Heart left ventricle (tissue), 13 donors: ENCODE results near the gene CROCC.

Experiments used
- CTCF ChIP-seq, 12 donors: fragments of 200-600 bp; sonication (generic) in 4 of 12; IDR thresholded peaks; one replicate each; pipeline versions ENCODE4 v1.5.0 to v1.8.0; 2018 to 2022; ENCODE audit warnings: antibody characterized with exemption in 12 of 12, mild to moderate bottlenecking in 5 of 12
- POLR2A ChIP-seq, 2 donors: fragments of 450-650 bp; IDR thresholded peaks; one replicate each; pipeline ENCODE4 v1.6.1; 2017; ENCODE audit warnings: antibody characterized with exemption in 2 of 2, mild to moderate bottlenecking in 2 of 2, moderate library complexity in 2 of 2
- donor health status: ischemic (EF 13 %, LVEDD 7.1; RV severe dilation, severe dysfunction).
- donor health status: DM: no; HTN: yes; CAD: no.
- donor health status: DM: no; HTN: no; CAD: no.
- donor health status: ischemic (EF 25% LVEDD 6.9; RV normal size, moderate dysfunction).
- donor health status: ischemic (EF 25% LVEDD 5.7; RV mildly dilated, moderate dysfunction).
- donor health status: ischemic (EF 35%, LVEDD 5.7; RV mildly dilated, moderate dysfunction).
- donor health status: nonischemic (EF 11% LVEDD 7.7; RV severe dilation, severe dysfunction).
- donor health status: DM: yes; HTN: yes; CAD: no.
- donor health status: PGD.
- donor health status: ischemic (EF 29% LVEDD 5.4; RV normal size, mild dysfunction).
- donor health status: nonischemic (EF 23%, LVEDD 6.1; RV moderate dilation, normal function).

DNA sequence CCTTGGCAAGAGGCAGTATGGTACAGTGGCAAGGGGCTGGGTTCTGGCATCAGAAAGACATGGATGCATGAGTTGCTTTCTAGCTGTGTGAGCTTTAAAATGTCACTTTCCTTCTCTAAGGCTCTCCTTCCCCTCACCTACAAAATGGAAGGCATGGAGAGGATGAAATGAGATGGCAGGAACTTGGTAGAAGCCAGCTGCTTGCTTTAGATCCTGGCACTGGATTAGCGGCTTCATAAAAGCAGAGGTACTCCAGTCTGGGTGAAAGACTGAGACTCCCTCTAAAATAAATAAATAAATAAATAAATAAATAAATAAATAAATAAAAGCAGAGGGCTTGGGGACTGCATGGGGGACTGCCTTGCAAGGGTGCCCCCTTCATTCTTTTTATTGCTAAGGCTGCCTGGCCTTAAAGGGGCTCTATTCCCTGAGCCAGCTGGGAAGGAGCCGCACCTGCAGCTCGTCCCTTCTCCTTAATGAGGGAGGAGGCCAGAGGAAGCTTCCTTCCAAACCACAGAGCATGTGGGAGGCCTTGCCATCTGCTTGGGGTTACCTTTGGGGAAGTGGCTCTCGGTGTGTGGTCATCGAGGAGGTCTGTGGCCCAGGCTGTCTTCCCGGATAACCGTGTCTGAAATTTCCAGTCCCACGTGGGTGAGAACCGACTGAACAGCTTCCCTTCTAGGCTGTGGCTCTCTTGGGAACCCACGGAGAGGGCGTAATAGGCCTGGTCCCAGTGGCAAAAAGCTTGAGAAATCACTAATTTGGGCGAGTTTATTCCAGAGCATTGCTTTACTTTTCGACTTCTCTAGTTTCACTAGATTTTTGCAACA lies 92.0 kb downstream of the CROCC start:
- TF ChIP-seq CTCF (IDR thresholded peaks at IDR 0.05) (no peak), POLR2A (IDR thresholded peaks at IDR 0.05) (no peak)
